ENCODE results near the gene GUK1. TPM values are rescaled to one million over a fixed set of nuclear protein-coding genes. Genes with fewer than 3 reads are reported as not detected.
A peak's percentile ranks its signal among the peaks of the same experiment; 100 is the strongest.

GUK1 gene
- total and polyA plus RNA-seq, 2 of the 4 experiments (the other 2 are of a cell fraction), result 465 to 548 TPM

DNA sequence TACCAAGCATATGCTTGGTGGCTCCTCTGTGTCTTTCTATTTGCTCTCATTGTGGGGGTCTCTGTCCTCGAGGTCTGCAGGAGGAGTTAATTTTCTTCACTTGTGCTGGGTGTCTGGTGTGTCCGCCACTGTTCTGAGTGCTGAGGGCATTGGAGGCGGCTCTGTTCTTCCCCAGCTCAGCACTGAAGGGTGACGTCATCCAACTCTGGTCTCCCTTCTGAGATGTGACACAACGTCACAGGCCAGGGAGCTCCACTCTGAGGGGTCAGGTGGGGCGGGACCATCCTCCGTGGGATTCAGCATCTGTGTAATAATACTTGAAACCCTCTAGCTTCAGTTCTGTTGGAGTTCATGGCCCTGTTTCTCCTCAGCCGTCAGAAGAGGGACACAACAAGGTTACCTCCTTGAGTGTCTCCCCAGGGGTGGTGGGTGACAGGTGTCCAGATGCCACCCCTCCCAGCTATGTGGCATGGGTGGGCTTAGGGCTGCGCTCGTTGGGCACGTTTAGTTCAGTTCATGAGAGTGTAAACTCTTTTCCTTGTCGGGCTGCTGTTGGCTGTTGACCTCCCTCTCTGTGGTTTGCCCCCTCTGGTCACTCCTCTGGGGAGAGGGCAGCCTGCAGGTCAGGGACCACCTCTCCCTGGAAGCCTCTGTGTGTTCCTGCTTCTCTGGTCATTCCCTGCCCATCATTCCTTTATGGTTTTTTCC is 28.6 kb downstream of the GUK1 start (continued):
- TF ChIP-seq MAZ (IDR thresholded peaks at IDR 0.05; ENCODE audit: borderline replicate concordance, low read depth, low read length) (no peak), NFE2L2 (IDR thresholded peaks at IDR 0.05; ENCODE audit: low read depth, low read length) (no peak), RAD21 (IDR thresholded peaks at IDR 0.05; ENCODE audit: low read length) (no peak), RFX5 (IDR thresholded peaks at IDR 0.05; ENCODE audit: low read depth, low read length) (no peak), MXI1 (IDR thresholded peaks at IDR 0.05; ENCODE audit: borderline replicate concordance, low read depth, low read length) (no peak), SMC3 (IDR thresholded peaks at IDR 0.05; ENCODE audit: low read depth, low read length) (no peak), FOS (IDR thresholded peaks at IDR 0.05; ENCODE audit: low read depth, low read length) (no peak)

DNA sequence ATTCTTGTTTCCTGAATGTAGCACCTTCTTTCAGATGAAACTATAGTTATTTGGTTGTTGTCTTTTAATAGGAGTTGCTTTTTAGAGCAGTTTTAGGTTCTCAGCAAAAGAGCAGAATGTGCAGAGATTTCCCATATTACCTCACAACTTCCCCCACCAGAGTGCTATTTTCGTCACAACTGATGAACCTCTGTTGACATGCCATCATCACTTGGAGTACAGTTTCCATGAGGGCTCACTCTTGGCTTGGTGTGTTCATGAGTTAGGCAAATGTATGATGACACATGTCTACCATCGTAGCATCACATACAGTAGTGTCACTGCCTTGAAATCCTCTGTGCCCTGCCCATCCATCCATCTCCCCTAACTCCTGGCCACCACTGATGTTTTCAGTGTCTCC is 29.3 kb downstream of the GUK1 start:
- Histone ChIP-seq H3K18ac (ENCODE audit: low read depth, low read length) (no peak overlapping the region), H3K27ac (ENCODE audit: insufficient read depth, low read length) (no peak overlapping the region), H3K27me3 (ENCODE audit: control insufficient read depth, insufficient read depth, low read length) (no peaks in the 10 kb centered on the region), H3K9ac (ENCODE audit: low read depth, low read length) (no peak overlapping the region), H3K56ac (ENCODE audit: extremely low read depth, insufficient read depth, low read length) (no peak overlapping the region), H3K79me1 (ENCODE audit: low read depth in 1 of 2, low read length in 2 of 2) (peaks cover 10 to 48% of the 10 kb centered on the region in 2 experiments), H3K4me1 (ENCODE audit: control insufficient read depth, insufficient read depth, low read length) (peaks cover 6% of the 10 kb centered on the region), H4K8ac (ENCODE audit: low read depth in 2 of 2, low read length in 2 of 2) (no peak overlapping the region), H4K5ac (ENCODE audit: low read depth, low read length) (no peak overlapping the region), H2BK120ac (ENCODE audit: low read depth, low read length) (no peak overlapping the region), H3K14ac (replicated peaks; ENCODE audit: low read depth, low read length) (no peak overlapping the region), H3K4ac (ENCODE audit: low read depth, low read length) (no peak overlapping the region), H4K91ac (ENCODE audit: insufficient read depth, low read depth, low read length) (no peak overlapping the region), H2BK15ac (ENCODE audit: low read depth, low read length) (no peak overlapping the region), H2AK9ac (replicated peaks; ENCODE audit: low read depth, low read length, poor library complexity) (no peak overlapping the region), H2BK5ac (ENCODE audit: low read depth, low read length, poor library complexity, severe bottlenecking) (no peak overlapping the region), H2AFZ (replicated peaks; ENCODE audit: low read length, poor library complexity) (no peak overlapping the region), H3K9me1 (ENCODE audit: insufficient read depth, low read length) (0 out of 2 replicates have a peak, but pooled peaks cover 6% of the 10 kb centered on the region), H4K20me1 (ENCODE audit: insufficient read depth, low read length) (peaks cover 7% of the 10 kb centered on the region), H3K23ac (ENCODE audit: low read depth, low read length) (peak overlapping the region; percentile 75), H2AK5ac (ENCODE audit: low read depth, low read length) (peak overlapping the region; percentile 43; the same call in 1 of the 2 replicates), H2BK20ac (ENCODE audit: low read depth, low read length) (no peak overlapping the region), H3K9me3 (ENCODE audit: control insufficient read depth, insufficient read depth, low read length) (no peaks in the 10 kb centered on the region; the same call in 1 of the 2 replicates), H3K4me2 (ENCODE audit: low read depth, low read length) (no peak overlapping the region), H3K4me3 (ENCODE audit: insufficient read depth, low read depth, low read length) (no peak overlapping the region), H3K36me3 (ENCODE audit: control insufficient read depth, insufficient read depth, low read length) (0 out of 2 replicates have a peak, but pooled peaks cover 2% of the 10 kb centered on the region)
- CTCF ChIA-PET, result no interaction called here
- TF ChIP-seq SMC3 (IDR thresholded peaks at IDR 0.05; ENCODE audit: low read depth, low read length) (no peak), MXI1 (IDR thresholded peaks at IDR 0.05; ENCODE audit: borderline replicate concordance, low read depth, low read length) (no peak), FOS (IDR thresholded peaks at IDR 0.05; ENCODE audit: low read depth, low read length) (no peak), MAFK (IDR thresholded peaks at IDR 0.05; ENCODE audit: low read depth, low read length) (no peak), MAZ (IDR thresholded peaks at IDR 0.05; ENCODE audit: borderline replicate concordance, low read depth, low read length) (no peak), RCOR1 (IDR thresholded peaks at IDR 0.05; ENCODE audit: insufficient replicate concordance, low read length) (no peak), BHLHE40 (IDR thresholded peaks at IDR 0.05; ENCODE audit: low read depth, low read length) (no peak)
- DNase-seq (no peak), ATAC-seq (ENCODE audit: low read depth) (no peak)
- POLR2A ChIA-PET (ENCODE audit: unreplicated experiment), result no interaction called here
- in situ Hi-C loops (cut with MboI; ENCODE audit: low sequenced_read_pairs), result no loop called here
- dilution Hi-C loops (cut with HindIII; ENCODE audit: low sequenced_read_pairs, unreplicated experiment), result no loop called here
- BruUV-seq (replicated peaks), result no TSS peak
- intact Hi-C loops (cut with micrococcal nuclease), result no loop called here
- no CpG with 5 or more reads among the region's 2 CpGs for WGBS, 2 experiments (ENCODE audit: extremely low coverage in 2 of 2, insufficient read length in 1 of 2)
